ENCODE data around the gene L1CAM.

L1CAM gene

GRCh38 chrX:153862369-153863250, 23.4 kb downstream of the L1CAM start:
- DNase-seq: no peak

DNA sequence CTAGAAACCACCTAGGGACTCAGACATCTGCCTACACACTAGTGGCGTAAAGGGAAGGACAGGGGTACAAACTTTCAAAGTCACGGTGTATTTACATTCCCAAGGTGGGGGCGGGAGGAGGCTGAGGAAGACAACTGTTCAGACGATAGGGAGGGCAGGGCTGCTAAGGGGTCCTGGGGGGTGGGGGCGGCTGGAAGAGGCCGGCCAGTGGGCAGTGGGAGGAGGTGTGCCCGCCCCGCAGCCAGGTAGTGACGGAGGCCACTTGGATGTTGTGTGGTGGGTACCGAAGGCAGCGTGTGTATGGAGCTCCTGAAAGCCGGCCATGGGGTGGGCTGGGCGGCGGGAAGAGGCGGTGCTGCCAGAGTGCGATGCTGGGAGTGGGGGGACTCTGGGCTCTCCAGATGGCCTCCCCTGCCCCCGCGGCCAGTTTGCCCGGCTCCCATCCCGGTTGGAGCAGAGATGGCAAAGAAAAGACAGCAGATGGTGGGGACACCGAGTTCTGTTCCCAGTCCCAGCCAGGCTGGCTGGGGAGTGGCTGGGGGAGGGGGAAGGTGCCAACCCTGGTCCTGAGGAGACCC, 24.2 kb downstream of the L1CAM start:
- DNase-seq: no peak

DNA sequence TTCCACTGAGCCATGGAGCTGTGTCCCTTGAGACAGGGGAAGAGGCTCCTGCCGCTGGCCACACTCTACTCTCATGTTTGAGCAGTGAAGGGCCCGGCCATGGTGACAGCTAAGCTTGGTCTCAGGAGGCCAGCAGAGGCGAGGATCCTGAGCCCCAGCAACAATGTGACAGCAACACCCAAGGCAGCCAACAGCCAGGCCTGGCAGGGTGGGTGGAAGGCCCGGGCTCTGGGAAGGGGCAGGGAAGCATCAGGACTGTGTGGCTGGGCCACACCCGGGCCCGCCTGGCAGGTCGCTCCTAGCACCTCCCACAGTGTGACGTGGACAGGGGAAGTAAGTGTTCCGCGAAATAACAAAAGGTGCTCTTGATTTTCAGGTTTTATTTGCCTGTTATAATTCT, 24.8 kb downstream of the L1CAM start:
- no peak for DNase-seq

DNA sequence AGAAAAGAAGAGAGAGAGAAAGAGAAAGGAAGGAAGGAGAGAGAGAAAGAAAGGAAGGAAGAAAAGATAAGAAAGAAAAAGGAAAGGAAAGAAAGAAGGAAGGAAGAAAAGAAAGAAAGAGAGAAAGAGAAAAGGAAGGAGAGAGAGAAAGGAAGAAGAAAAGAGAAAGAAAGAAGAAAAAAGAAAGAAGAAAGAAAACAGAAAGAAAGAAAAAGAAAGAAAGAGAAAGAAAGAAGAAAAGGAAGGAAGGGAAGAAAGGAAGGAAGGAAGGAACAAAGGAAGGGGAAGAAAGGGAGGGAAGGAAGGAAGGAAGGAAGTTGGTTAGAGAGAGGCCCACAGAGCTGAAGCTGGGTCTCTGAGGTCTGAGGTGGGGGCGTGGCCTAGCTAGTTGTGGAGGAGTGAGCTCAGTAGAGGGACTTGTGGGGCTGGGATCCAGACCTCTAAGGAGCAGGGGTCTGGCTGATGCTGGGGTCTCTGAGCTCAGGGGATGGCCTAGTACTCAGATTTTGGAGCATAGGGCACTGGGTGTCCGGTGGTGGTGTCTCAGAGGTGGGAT, 28.5 kb downstream of the L1CAM start:
- DNase-seq: no peak

DNA sequence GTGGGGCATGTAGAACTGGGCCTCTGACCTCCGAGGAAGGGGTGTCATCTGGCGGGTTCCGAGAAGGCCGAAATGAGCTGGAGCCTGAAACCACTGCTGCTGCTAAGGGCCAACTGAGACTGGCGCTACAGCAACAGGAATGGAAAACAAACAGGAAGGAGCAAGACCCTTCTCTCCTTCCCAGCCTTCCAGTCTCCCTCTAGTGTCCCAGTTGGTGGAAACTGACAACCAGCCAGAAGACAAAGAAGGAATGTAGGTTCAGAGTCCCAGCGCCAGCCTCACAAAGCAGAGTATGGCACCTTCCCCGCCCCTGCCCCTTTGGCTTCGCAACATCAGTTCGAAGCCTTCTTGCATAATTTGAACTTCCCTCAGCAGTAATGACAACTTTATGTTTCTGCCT, 31.3 kb downstream of the L1CAM start:
- DNase-seq: no peak

DNA sequence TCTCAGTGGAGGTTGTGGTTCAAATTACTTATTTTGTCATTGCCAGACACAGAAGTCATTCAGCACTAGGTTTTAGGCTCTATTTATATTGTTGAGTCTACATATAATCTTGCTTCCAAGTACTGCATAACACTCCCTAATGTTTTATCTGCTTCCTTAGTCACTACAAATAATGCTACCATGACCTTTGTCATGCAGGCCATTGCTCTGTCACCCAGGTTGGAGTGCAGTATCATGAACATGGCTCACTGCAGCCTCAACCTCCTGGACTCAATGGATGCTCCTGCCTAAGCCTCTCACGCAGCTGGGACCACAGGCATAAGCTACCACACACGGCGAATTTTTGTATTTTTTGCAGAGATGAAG, 32.1 kb downstream of the L1CAM start:
- DNase-seq: no peak

GRCh38 chrX:153853180-153853901, 32.6 kb downstream of the L1CAM start:
- DNase-seq: no peak

DNA sequence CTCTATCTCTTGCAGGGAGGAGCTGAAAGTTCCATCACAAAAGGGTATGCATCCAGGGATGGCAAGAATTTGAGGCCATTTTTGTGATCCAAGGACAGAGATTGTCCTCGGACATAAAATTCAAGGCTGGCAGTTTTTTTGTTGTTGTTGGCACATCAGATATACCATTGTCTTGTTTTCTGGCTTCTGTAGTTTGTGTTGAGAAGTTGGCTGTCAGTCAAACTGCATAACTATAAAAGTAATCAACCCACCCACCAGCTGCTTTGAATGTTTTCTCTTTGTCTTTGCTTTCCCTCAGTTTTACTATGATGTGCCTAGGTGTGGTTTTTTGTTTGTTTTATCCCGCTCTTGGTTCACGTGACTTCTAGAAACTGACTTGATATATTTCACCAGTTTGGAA, 34.0 kb downstream of the L1CAM start:
- no peak for DNase-seq

DNA sequence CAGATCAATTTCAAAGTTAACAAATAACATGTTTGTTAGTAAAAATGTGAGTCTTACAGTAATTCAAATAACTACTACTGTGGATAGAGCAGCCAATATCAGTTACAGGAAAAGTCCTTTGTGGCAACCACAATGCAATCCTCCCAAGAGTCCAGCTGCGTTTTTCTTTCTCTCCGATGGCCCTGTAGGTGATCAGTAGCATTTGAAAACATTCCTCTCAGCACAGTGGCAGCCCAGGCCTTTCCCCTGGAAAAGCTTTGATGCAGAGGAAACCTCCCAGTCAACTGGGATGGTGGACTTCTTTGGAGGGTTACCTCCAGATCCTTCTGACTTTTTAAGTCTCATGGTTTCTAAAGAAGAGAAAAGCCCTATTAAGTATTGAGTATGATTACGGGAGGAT, 37.6 kb downstream of the L1CAM start:
- DNase-seq: no peak

- DNase-seq: no peak
These were observed 40.1 kb downstream of the L1CAM start for GRCh38 chrX:153845842-153846241.

GRCh38 chrX:153845195-153845594, 40.8 kb downstream of the L1CAM start:
- no peak for DNase-seq

- no peak for DNase-seq
These were observed 41.4 kb downstream of the L1CAM start for GRCh38 chrX:153844509-153845082.

GRCh38 chrX:153836921-153837320, 49.1 kb downstream of the L1CAM start:
- DNase-seq: no peak

DNA sequence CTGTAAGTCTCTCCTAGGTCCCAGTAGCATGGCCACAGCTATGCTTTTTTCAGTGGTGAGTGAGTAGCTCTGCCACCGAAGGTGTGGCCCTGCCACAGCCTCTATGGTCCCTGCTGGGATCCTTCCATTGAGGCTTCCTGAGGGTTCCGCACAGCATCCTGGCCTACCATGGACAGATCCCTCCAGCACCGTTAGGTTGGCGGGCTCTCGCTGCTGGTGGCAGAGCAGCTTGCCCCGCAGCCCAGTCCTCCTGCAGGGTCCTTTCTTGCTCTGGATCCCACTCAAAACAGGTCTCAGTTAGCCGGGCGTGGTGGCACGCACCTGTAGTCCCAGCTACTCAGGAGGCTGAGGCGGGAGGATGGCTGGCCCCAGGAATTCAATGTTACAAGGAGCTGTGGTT, 53.2 kb downstream of the L1CAM start:
- DNase-seq: no peak

GRCh38 chrX:153831429-153832150, 54.4 kb downstream of the L1CAM start:
- no peak for DNase-seq

GRCh38 chrX:153830640-153831428, 55.1 kb downstream of the L1CAM start:
- no peak for DNase-seq

- no peak for DNase-seq
These were observed 56.0 kb downstream of the L1CAM start, which contains the start of gene PDZD4 for GRCh38 chrX:153829799-153830639. PDZD4 (minus strand) TSS chrX:153830544; CDS start chrX:153830298, 246 bp downstream.

DNA sequence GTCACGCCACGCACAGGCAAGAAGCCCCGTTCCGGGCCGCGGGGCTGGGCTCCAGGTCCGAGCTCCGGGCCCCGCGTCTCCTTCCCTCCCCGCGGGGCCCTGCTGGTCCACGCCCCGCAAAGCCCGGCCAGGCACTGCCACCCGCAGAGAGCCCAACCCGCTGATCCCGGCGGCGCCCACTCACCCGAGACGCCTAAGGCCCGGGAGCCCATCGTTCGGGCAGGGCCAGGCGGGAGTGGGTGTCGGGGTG, 56.5 kb downstream of the L1CAM start:
- no peak for DNase-seq

- DNase-seq: no peak
These were observed 57.0 kb downstream of the L1CAM start for GRCh38 chrX:153828723-153829548.

- DNase-seq: no peak
These were observed 57.7 kb downstream of the L1CAM start for GRCh38 chrX:153828308-153828707.
